RWPE2 (cell line): ENCODE measurements around the gene PSD2.

Source experiments
- ATAC-seq: fragments of 200-7000 bp; cut with Tn5 transposase; 3 replicates; pipeline ENCODE4 v1.9.1; 2021; ENCODE audit warnings: low read depth
- DNase-seq: peaks from one replicate; pipeline ENCODE4 v3.0.0-alpha.2; 2020; ENCODE audit warnings: low spot score
- H3K27ac ChIP-seq: fragments of 450-650 bp; 2 replicates; pipeline ENCODE4 v1.5.1; 2017; ENCODE audit warnings: mild to moderate bottlenecking; ENCODE audit not compliant: poor library complexity, severe bottlenecking
- H3K27me3 ChIP-seq: fragments of 250-450 bp; sonication (Bioruptor Pico); 2 replicates; pipeline ENCODE4 v1.5.1; 2021; ENCODE audit warnings: mild to moderate bottlenecking, moderate library complexity; ENCODE audit not compliant: insufficient read depth, poor library complexity, severe bottlenecking
- H3K36me3 ChIP-seq: fragments of 250-450 bp; sonication (Bioruptor Pico); 2 replicates; pipeline ENCODE4 v1.5.1; 2020; ENCODE audit warnings: low read depth, mild to moderate bottlenecking, moderate library complexity
- H3K4me1 ChIP-seq: fragments of 250-450 bp; sonication (Bioruptor Pico); 2 replicates; pipeline ENCODE4 v1.5.1; 2021; ENCODE audit warnings: mild to moderate bottlenecking, moderate library complexity; ENCODE audit not compliant: insufficient read depth, poor library complexity, severe bottlenecking
- H3K4me3 ChIP-seq: fragments of 250-450 bp; sonication (Bioruptor Pico); 2 replicates; pipeline ENCODE4 v1.5.1; 2021; ENCODE audit warnings: mild to moderate bottlenecking, moderate library complexity; ENCODE audit not compliant: severe bottlenecking
- H3K9me3 ChIP-seq: fragments of 250-450 bp; sonication (Bioruptor Pico); 2 replicates; pipeline ENCODE4 v1.5.1; 2021; ENCODE audit warnings: mild to moderate bottlenecking, moderate library complexity; ENCODE audit not compliant: severe bottlenecking
- CTCF ChIP-seq: fragments of 450-650 bp; IDR thresholded peaks from one replicate; pipeline ENCODE4 v1.5.1; 2017; ENCODE audit warnings: mild to moderate bottlenecking, moderate library complexity; ENCODE audit not compliant: poor library complexity, severe bottlenecking

Gene PSD2

GRCh38 chr5:139796061-139796806, 626 bp downstream of the PSD2 start:
- ATAC-seq (no peak), DNase-seq (no peak)
- no peak overlapping the region for H3K27ac ChIP-seq
- TF ChIP-seq CTCF, result no peak
- peak overlapping the region; percentile 26 for H3K4me3 ChIP-seq
- H3K36me3 ChIP-seq, result no peaks in the 10 kb centered on the region
- H3K9me3 ChIP-seq, result no peaks in the 10 kb centered on the region
- H3K4me1 ChIP-seq, result no peaks in the 10 kb centered on the region
- peaks cover 56% of the 10 kb centered on the region for H3K27me3 ChIP-seq

- Histone ChIP-seq H3K27me3 (peaks cover 63% of the 10 kb centered on the region), H3K4me1 (no peaks in the 10 kb centered on the region), H3K27ac (no peak overlapping the region), H3K36me3 (no peaks in the 10 kb centered on the region), H3K9me3 (no peaks in the 10 kb centered on the region), H3K4me3 (no peak overlapping the region)
- ATAC-seq (no peak), DNase-seq (no peak)
- TF ChIP-seq CTCF, result no peak
These were observed 1.7 kb downstream of the PSD2 start for GRCh38 chr5:139797335-139797734.

- Histone ChIP-seq H3K9me3 (no peaks in the 10 kb centered on the region), H3K4me1 (no peaks in the 10 kb centered on the region), H3K27me3 (peaks cover 63% of the 10 kb centered on the region), H3K27ac (no peak overlapping the region), H3K4me3 (no peak overlapping the region), H3K36me3 (no peaks in the 10 kb centered on the region)
- no peak for TF ChIP-seq CTCF
- DNase-seq (no peak), ATAC-seq (no peak)
These were observed 2.4 kb downstream of the PSD2 start for GRCh38 chr5:139797856-139798510.

- ATAC-seq (no peak), DNase-seq (no peak)
- Histone ChIP-seq H3K4me3 (no peak overlapping the region), H3K9me3 (no peaks in the 10 kb centered on the region), H3K27ac (no peak overlapping the region), H3K36me3 (no peaks in the 10 kb centered on the region), H3K27me3 (peaks cover 57% of the 10 kb centered on the region), H3K4me1 (no peaks in the 10 kb centered on the region)
- no peak for TF ChIP-seq CTCF
These were observed 3.3 kb downstream of the PSD2 start for GRCh38 chr5:139798883-139799282.

- Histone ChIP-seq H3K36me3 (no peaks in the 10 kb centered on the region), H3K9me3 (no peaks in the 10 kb centered on the region), H3K4me3 (no peak overlapping the region), H3K27me3 (peaks cover 52% of the 10 kb centered on the region), H3K4me1 (no peaks in the 10 kb centered on the region), H3K27ac (no peak overlapping the region)
- ATAC-seq, result no peak
- no peak for DNase-seq
- no peak for TF ChIP-seq CTCF
These were observed 3.8 kb downstream of the PSD2 start for GRCh38 chr5:139799359-139799758.
